Stromal cell of bone marrow (primary cell): Measurements from ENCODE around the gene TCF7L1.
"Not testable (repeated sequence)": the region's sequence is repeated elsewhere in the genome, so short reads cannot be mapped to it uniquely, and the experiment has no call there.

Experiments used
- DNase-seq: peaks from one replicate; pipeline ENCODE4 v3.0.0-alpha.2; 2012; ENCODE audit warnings: low read depth

Gene TCF7L1

DNA sequence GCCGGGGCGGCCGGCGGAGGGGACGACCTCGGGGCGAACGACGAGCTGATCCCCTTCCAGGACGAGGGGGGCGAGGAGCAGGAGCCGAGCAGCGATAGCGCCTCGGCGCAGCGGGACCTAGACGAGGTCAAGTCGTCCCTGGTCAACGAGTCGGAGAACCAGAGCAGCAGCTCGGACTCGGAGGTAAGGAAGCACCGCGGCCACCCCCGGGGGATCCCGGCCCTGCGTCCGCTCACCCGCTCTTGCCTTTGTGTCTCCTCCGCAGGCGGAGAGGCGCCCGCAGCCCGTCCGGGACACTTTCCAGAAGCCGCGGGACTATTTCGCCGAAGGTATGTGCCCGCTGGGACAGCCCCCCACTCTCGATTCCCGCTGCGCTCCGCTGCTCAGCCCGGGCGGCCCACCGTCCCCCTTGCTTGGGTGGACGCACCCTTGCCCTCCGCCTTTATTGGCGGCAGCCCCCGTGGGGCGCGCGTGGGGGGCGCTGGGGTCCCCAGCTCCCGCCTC is 611 bp downstream of the TCF7L1 start:
- DNase-seq, result no peak

- no peak for DNase-seq
These were observed 1.2 kb downstream of the TCF7L1 start for GRCh38 chr2:85134255-85134895.

DNA sequence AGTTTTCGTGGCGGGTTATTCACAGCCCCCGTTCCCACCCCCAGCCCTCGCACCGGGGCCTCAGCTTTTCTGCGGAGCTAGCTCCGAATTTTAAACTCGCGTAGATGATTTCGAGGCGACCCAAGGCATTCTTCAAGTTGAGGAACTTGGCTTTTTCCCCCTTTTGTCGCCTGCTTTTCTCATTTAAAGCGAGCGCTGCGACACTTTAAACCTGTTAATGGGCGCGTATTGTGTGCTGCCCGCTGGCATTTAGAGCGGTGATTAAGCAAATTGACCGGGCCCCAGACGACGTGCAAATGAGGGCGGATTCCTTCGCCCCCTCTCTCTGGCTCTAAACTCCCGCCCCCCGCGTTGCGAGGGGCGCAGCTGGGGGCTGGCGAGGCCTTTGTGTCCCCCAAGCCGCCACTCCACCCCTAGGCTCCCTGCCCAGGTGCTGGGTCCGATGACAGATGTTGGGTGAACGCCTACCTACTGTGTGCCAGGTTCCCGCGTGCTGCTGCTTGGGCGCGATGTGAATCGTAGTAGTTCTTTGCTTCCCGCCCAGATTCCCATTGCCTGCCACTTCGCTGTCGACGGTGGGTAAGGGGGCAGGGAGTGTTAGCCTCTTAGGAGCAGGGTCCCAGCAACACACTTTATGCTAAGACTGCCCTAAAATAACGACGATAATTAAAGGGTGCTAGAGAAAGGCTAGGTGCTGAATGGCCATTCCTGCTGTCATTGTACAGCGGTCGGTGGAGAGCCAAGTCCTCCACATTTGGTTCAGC is 1.9 kb downstream of the TCF7L1 start:
- DNase-seq, result no peak

DNA sequence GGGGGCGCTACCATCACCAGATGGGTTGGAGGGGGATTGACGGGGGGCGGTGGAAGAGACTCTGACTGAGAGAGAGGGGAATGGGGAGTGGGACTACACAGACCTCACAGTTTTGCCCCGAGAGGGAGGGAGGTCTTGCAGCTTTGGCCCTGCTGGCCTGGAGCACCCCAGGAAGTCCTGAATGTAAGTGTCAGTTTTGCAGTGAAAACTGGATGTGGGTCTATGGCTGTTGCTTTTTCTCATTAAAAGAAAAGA is 2.4 kb downstream of the TCF7L1 start:
- no peak for DNase-seq

DNA sequence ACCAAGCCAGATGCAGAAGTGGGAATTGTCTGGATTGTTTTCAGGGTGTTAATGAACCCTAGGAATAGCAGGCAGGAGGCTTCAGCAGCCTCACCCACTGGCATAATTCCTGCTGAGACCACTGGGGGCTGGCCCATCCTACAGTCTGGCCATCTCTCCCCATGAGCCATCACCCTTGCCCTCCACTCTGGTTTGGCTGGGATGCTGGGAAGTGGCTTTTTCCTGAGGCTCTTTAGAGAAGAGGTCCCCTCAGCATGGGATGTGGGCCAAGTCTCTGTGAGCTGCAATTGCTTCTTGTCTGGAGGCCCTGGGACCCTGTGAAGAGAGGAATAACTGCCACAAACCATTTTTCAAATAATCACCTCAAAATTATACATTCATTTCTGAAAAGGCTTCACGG is 4.0 kb downstream of the TCF7L1 start:
- DNase-seq, result no peak

GRCh38 chr2:85143463-85144082 is 10.4 kb downstream of the TCF7L1 start:
- no peak for DNase-seq

DNA sequence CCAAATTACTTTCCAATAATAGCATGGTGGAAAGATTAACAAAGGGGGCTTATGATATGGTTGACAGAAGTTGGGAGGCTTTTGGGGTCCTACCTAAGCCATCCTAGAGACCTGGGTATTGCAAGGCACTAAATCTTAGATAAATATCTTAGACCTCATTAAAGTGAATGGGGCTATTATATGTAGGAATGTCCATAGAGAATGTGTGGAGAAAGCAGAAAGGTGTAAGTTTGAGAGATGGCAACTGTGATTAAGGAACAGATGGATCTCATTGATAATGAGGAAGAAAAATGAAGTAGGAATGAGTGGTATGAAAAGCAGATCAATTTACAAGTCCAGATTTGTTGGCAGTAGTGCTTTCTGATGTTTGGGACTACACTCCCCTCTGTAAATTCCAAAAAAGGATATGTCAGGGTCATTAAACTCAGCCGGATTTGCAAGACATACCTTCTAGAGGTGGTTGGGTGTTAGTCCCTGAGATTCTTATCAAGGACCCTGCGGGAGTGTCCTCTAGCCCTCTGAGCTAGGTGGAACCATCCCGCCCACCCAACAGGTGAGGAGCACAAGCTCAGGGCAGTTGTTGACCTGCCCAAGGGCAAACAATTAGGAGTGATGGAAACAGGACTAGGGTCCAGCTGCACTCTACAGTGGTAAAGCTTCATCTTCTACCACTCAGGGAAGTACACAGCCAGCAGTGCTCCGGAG is 12.1 kb downstream of the TCF7L1 start:
- no peak for DNase-seq

DNA sequence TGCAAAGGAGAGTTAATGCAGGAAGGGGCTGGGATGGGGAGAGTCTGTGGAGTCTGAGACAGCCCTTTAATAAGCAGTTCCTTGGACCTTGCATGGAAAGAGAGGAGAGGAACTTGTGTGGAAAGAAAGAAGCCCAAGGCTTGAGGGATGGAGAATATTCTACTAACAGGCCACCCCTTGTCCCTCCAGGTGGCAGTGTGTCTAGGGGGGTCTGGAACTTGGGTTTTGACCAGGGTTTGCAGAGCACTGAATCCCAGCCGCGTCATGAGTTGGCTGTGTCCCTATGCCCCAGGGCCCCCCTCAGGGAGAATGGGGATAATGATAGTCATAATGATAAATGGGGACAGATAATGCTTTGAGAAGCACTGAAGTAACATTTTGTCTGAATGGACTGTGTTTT is 15.0 kb downstream of the TCF7L1 start:
- DNase-seq, result no peak

DNA sequence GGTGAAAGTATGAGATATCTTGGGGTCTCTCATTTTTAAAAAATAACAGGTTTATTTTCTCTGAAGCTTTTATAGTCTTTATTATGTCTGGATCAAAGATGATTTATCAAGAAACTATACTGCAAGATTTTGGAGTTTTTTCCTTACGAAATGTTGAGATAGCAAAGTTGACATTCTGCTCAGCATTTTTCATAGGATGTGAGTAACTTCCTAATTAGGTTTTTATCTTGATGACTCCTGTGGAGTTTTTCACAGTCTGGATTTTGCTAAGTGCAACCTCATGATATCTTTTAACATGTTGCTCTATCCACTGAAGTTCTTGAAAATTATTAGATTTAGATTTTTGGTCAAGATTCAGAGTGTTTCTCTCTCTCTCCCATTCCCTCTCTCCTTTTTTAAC is 17.8 kb downstream of the TCF7L1 start:
- DNase-seq, result no peak

- DNase-seq, result no peak
These were observed 19.7 kb downstream of the TCF7L1 start for GRCh38 chr2:85152895-85153294.

DNA sequence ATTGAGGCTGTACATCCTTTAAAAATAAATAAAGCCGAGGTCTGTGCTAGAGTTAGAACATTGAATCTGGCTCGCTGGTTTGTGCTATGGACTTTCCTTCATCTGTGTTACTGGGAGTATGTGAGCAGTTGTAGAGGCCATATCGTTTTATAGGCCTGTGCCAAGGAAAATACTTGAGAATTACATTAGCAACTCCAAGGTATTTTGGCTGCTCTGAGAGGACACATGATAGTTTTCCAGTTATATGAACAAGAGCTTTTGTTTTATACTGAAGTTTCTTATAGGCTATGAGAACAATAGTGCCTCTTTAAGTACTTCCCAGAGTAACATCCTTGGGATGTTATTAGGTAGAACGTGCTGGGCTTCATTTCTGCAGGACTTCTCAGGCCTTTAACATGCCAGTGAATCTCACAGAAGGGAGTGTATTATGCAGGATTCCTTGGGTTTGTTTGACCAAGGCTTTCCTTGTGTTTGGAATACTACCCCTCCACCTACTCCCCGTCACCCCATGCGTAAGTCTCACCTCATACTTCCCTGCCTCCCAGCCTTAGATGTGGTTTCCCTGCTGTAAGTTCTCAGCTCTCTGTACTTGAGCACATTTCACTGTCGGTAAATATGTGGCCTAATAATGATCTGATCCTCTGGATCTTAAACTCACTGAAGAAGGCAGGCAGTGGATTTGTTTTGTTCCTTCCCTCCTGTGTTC is 21.0 kb downstream of the TCF7L1 start:
- DNase-seq, result no peak

DNA sequence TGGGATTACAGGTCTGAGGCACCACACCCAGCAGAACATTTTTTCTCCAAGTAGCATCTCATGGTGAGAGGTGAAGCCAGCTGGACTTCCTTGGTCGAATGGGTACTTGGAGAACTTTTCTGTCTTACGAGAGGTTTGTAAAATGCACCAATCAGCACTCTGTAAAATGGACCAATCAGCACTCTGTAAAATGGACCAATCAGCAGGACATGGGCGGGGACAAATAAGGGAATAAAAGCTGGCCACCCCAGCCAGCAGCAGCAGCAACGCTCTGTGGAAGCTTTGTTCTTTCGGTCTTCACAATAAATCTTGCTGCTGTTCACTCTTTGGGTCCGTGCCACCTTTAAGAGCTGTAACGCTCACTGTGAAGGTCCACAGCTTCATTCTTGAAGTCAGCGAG is 21.9 kb downstream of the TCF7L1 start:
- DNase-seq, result not testable (repeated sequence)

- DNase-seq, result no peak
These were observed 23.0 kb downstream of the TCF7L1 start for GRCh38 chr2:85156153-85156552.

- DNase-seq, result no peak
These were observed 23.4 kb downstream of the TCF7L1 start for GRCh38 chr2:85156619-85157018.

GRCh38 chr2:85157345-85157744 is 24.2 kb downstream of the TCF7L1 start:
- DNase-seq, result no peak

DNA sequence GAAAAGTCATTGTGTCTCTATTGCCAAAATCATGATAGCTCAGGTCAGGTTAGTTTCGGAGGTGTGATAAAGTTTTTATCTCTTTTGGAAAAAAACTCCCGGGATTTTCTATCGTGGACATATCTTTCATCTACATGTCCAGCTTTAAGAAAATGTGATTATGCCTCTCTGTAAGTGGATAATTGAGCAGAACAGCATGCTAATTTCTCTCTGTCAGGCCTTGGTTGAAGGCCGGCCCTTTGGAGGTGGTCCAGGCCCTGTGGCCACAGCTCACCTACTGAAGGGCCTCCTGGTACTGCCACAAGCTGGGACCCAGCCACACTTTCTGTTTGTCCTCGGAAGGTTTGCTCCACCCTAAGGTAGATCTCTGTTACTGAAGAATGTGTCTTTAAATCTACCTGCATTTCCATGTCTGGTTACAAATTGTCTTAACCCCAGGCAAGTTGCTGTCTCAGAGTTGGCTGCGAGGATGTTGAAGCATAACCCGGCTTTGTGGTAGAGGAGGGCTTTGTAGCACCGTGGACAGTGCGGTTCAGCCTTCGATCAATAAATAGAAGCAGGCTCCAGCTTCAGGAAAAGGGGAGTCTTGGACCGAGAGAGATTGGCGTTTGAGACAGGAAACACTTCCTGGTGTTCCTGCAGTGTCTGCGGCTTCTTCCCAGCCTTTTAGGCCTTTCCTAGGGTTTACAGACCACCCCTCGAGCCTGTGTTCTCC is 25.5 kb downstream of the TCF7L1 start:
- no peak for DNase-seq

GRCh38 chr2:85159589-85159988 is 26.4 kb downstream of the TCF7L1 start:
- DNase-seq, result no peak

- DNase-seq, result peak; percentile 51
These were observed 28.1 kb downstream of the TCF7L1 start for GRCh38 chr2:85160966-85161960.

GRCh38 chr2:85162746-85163301 is 29.6 kb downstream of the TCF7L1 start:
- DNase-seq, result peak; percentile 90

GRCh38 chr2:85163675-85164074 is 30.5 kb downstream of the TCF7L1 start:
- DNase-seq, result no peak
